C4-2B (cell line): ENCODE data around the gene PRSS3.
"Not testable (repeated sequence)": the region's sequence is repeated elsewhere in the genome, so short reads cannot be mapped to it uniquely, and the experiment has no call there.

Source experiments
- H3K27ac ChIP-seq: fragments of 450-650 bp; 2 replicates; pipeline ENCODE4 v1.5.1; 2017
- CTCF ChIP-seq: fragments of 450-650 bp; conservative IDR thresholded peaks from 2 replicates; pipeline ENCODE4 v1.5.1; 2017; ENCODE audit warnings: mild to moderate bottlenecking
- ZFX ChIP-seq: fragments of 450-650 bp; IDR thresholded peaks from 2 replicates; pipeline ENCODE4 v1.6.1; 2017

Gene PRSS3

GRCh38 chr9:33762343-33762742 lies 33.0 kb upstream of the PRSS3 start:
- no peak overlapping the region for H3K27ac ChIP-seq
- TF ChIP-seq CTCF = no peak
- TF ChIP-seq ZFX = no peak

DNA sequence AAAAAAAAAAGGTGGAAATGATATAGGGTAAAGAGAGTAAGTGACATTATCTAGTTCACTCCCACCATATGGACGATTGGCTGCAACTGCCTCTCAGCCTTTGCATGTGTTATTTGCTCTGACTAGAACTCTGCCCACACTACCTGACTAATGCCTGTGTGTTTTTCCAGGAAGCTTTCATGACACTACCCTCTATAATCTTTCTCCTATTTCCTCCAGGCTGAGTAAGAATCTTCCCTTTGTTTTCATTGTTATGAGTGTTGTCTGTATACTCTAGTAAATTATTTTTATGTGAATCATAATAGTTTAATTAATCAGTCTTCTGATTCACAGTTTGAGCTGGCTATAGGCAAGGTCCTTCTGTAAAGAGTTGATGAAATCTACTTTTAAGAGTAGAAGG lies 31.7 kb upstream of the PRSS3 start:
- H3K27ac ChIP-seq = not testable (repeated sequence)

DNA sequence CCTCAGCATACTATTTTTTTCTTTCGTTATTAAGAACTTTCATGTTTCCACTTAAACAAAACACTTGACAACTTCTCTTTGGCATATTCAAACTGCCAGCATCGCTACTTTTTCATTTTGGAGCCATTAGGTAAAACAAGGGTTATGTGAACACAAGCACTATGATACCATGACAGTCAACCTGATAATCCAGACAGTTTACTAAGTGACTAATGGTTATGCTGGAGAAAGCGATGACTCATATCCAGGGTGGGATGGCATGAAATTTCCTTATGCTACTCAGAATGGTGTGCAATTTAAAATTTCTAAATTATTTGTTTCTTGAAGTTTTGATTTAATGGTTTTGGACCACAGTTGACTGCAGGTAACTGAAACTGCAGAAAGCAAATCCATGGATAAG lies 29.9 kb upstream of the PRSS3 start:
- no peak overlapping the region for H3K27ac ChIP-seq
- TF ChIP-seq ZFX (no peak), CTCF (no peak)

GRCh38 chr9:33770156-33770880 lies 25.0 kb upstream of the PRSS3 start:
- not testable (repeated sequence) for H3K27ac ChIP-seq

DNA sequence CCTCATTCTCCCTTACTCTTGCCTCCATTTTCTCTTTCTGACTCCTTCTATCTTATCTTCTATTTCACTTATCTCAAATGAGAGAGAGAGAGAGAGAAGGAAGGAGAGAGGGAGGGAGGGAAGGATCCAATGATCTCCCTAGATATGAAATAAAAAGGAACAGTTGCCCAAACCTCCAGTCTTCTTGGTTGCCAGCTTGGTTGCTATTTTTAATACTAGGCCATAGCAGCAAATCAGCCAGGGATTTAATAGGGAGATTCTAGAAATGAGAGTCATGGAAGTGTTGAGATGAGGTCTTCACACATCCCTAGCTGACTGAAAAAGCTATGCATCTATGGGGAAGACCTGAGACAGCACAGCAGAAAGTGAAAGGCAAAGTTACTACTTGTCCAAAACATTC lies 22.2 kb upstream of the PRSS3 start:
- H3K27ac ChIP-seq = not testable (repeated sequence)

DNA sequence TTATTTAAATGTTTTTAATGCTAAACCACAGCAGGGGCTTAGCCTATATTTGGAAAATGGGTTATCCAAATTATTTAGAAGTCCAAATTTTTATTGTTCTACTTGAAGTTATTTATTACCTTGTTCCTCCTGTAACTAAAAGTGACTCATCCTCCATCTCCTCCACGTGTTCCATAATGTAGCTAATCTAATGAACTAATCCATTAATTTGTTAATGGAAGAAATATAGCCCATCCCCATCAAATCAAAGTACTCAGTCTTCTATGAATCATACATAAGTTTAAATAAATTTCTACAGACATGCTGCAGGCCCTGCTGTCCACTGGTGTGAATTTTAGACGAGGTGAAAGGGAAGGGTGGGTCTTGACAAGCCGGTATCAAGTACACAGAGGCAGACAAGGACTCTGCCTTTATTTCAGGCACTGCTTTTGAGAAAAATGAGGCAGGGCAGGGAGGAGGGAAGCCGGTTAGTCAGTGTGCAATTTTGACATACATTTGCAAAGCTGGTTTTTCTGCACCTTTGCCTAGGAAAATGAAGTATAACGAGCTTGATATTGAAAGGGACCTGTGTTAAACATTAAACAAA lies 21.2 kb upstream of the PRSS3 start:
- H3K27ac ChIP-seq = not testable (repeated sequence)

DNA sequence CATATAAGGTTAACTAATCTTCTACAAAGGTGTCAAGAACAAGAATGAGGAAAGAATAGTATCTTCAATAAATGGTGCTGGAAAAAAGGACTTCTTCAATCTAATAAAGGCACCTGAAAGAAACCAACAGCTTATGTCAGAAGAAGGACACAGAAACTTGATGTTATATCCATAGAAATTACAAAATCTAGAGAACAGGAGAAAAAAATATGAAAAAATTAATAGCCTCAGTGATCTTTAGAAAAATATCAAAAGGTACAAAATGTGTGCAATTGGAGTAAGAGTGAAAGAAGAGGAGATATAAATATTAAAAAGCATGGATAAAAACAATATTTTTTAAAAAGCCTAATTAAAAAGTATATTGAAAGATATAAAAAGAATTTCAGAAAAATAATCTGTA lies 18.8 kb upstream of the PRSS3 start:
- H3K27ac ChIP-seq = no peak overlapping the region
- TF ChIP-seq CTCF = no peak
- no peak for TF ChIP-seq ZFX

DNA sequence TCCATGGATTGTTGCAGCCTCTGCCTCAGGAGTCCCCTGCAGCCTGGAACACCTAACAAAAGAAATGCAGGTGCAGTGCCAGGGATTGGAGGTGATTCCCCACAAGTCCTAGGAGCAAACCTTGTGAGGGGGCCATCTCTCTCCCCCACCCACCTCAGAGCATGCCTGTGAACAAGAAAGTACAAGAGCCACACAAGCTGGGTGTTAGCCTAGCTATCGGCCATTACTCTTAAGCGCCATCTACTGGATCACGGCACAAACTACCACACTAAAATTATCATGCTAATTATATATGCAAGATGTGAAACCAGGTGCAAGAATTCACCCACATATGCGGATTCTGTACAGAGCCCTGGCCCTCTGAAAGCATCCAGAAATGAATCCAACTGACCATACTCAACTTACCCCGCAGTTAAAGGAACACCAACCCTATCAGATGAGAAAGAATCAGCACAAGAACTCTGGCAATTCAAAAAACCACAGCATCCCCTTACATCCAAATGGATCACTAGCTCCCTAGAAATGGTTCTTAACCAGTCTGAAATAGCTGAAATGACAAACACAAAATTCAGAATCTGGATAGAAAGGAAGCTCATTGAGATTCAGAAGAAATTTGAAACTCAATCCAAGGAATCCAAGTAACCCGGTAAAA lies 16.5 kb upstream of the PRSS3 start:
- H3K27ac ChIP-seq = no peak overlapping the region
- TF ChIP-seq CTCF (peak; percentile 94), ZFX (no peak)

DNA sequence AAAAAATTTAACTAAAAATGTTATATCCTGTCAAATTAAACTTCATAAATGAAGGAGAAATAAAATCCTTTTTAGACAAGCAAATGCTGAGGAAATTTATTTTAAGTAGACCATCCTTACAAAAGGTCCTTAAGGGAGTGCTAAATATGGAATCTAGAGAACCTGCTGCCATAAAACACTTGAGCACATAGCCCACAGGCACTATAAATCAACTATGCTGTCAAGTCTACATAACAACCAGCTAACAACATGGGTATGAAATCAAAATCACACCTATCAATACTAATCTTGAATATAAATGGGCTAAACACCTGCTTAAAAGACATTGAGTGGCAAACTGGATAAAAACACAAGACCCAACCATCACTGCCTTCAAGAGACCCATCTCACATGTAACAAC lies 15.1 kb upstream of the PRSS3 start:
- TF ChIP-seq ZFX = no peak
- no peak for TF ChIP-seq CTCF
- H3K27ac ChIP-seq = no peak overlapping the region
